LNCAP (cell line): ENCODE data around the gene GRAMD4.

Source experiments
- TF ChIP-seq, protein P1 (sequence below): fragments of 450-650 bp; IDR thresholded peaks from 2 replicates; pipeline ENCODE4 v1.5.1; 2017; ENCODE audit warnings: mild to moderate bottlenecking

The GRAMD4 gene

GRCh38 chr22:46591930-46592329 lies 28.3 kb upstream of the GRAMD4 start:
- TF ChIP-seq, protein P1, sequence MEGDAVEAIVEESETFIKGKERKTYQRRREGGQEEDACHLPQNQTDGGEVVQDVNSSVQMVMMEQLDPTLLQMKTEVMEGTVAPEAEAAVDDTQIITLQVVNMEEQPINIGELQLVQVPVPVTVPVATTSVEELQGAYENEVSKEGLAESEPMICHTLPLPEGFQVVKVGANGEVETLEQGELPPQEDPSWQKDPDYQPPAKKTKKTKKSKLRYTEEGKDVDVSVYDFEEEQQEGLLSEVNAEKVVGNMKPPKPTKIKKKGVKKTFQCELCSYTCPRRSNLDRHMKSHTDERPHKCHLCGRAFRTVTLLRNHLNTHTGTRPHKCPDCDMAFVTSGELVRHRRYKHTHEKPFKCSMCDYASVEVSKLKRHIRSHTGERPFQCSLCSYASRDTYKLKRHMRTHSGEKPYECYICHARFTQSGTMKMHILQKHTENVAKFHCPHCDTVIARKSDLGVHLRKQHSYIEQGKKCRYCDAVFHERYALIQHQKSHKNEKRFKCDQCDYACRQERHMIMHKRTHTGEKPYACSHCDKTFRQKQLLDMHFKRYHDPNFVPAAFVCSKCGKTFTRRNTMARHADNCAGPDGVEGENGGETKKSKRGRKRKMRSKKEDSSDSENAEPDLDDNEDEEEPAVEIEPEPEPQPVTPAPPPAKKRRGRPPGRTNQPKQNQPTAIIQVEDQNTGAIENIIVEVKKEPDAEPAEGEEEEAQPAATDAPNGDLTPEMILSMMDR: no peak

DNA sequence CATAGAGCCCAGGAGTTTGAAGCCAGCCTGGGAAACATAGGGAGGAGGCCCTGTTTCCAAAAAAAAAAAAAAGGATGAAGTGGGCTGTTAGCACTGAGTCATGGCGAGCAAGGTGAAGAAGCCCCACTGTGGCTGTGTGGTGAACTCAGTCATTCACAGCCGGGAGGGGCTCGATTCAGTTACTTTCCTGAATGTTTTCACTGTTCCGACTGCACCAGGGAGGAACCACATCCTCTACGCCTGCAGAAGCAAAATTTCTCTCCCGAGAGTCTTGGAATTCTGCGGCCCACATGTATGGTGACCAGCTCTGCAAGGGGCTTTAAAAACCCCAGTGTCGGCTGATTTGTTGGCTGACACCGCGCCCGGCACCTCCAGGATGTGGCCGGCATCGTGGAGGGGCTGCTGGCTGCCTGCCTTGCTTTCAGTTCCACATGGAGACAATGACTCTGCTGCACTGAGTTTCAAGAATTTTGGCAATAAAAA lies 27.8 kb upstream of the GRAMD4 start:
- TF ChIP-seq, protein P1: no peak

DNA sequence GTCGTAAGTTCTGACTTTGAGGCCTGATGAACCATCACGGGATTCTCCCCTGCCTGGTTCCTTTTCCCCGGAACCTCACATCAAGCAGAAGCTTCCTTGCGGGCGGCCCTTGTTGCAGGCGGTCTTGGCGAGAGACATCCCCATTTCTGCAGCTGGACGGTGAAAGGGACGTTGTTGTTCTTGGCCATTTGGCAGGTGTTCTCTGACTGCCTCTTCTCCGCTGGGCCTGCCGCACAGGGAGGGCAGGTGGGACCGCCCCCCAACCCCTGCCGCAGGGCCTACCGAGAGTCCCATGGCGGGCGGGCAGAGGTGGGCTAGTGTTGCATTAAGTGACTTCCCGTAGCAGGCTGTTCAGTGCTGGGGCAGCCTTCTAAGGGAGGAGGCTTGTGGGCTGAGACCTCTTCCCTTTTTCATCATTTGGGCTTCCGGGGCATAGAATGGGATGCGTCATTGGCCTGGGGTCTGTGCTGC lies 26.9 kb upstream of the GRAMD4 start:
- TF ChIP-seq, protein P1: no peak

DNA sequence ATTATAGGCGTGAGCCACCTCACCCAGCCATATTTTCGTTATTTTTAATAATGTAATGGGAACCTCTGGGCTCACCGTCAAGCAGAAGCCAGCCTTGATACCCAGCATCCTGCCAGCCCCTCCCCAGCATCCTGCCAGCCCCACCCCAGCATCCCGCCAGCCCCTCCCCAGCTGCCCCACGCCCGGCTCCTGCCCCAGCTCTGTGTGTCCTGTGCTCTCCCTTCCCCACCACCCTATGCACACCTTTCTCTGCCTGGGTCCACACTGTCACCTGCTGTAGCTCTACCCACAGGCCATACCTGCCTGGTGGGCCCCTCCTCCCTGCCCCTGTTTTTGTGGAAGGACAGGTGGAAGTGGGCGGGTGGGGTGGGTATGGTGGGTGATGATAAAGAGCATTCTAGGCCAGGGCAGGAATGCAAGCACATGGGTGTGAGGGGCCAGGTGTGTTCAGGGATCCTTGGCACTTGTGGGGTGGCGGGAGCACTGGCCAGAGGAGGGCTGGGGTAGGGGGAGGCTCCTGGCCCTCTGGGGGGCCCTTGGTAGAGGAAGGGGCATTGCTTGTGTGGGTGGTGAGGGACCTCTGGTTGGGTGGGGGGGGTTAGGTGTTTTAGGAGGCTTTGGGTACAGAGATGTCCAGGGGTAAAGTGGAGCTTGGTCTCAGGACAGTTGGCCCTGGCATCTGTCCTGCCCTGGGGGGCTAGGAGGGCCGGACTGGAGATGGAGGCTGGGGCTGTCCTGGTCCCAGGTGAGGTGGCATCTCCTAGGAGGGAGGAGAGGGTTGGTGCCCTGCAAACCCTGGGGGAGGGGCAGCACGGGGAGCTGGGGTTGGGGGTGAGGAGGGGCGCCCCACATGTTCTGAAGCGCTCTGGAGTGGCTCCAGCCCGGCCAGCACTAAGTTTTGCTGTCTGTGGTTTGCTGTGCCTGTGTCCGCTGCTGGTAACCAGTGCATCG lies 25.9 kb upstream of the GRAMD4 start:
- TF ChIP-seq, protein P1: no peak

- TF ChIP-seq, protein P1: no peak
These were observed 25.3 kb upstream of the GRAMD4 start for GRCh38 chr22:46594947-46595298.

DNA sequence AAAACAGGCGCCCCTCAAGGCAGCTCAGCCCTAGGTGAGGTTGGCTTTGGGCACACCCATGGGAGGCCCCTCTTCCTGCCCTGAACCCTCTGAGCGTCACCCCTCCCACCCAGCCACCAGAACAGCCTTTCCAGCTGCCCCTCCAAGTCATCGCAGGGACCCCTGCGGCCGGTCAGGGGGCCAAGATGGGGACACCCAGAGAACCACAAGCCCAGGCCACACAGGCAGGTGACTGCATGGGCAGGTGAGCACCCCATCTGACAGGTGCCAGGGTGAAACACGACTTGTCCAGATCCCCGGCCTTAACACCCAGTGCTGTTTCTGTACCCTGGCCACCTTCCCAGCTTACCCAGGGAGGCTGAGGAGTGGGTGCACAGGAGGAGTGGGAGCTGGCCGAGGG lies 24.6 kb upstream of the GRAMD4 start:
- TF ChIP-seq, protein P1: no peak

- TF ChIP-seq, protein P1: no peak
These were observed 24.1 kb upstream of the GRAMD4 start for GRCh38 chr22:46596032-46596441.
